ENCODE data around the gene C1orf105. TPM values are rescaled to one million over a fixed set of nuclear protein-coding genes. Genes with fewer than 3 reads are reported as not detected.
A peak's percentile ranks its signal among the peaks of the same experiment; 100 is the strongest.

Gene C1orf105
- total and polyA plus RNA-seq, 2 of the 13 experiments (the other 11 are each of a cell fraction or from before 2014, with no cell fraction given) = 0.15 to 0.45 TPM

GRCh38 chr1:172467446-172467845 lies 47.0 kb downstream of the C1orf105 start (continued):
- peak; percentile 92 for TF ChIP-seq ZBTB26 (CRISPR knock-in tag; IDR thresholded peaks at IDR 0.05; ENCODE audit: borderline replicate concordance)
- TF ChIP-seq ZNF550 (CRISPR knock-in tag; IDR thresholded peaks at IDR 0.05; ENCODE audit: borderline replicate concordance) = no peak
- peak; percentile 98 for TF ChIP-seq ZNF644 (CRISPR knock-in tag; IDR thresholded peaks at IDR 0.05; ENCODE audit: low read depth)
- TF ChIP-seq ARID3A (IDR thresholded peaks at IDR 0.05; ENCODE audit: low read depth, low read length) = peak; percentile 65
- peak; percentile 7 to 51; a peak in 2 of 4 replicates for TF ChIP-seq EP300 (IDR thresholded peaks at IDR 0.05; ENCODE audit: low read depth in 2 of 2, low read length in 2 of 2)
- 0 out of 2 replicates have a peak, but pooled peaks have one; percentile 21 for TF ChIP-seq EP300 (CRISPR knock-in tag; IDR thresholded peaks at IDR 0.05; ENCODE audit: borderline replicate concordance)
- TF ChIP-seq ZNF24 (IDR thresholded peaks at IDR 0.05) = 0 out of 2 replicates have a peak, but pooled peaks have one; percentile 11
- no peak for TF ChIP-seq GRHL1 (CRISPR knock-in tag; conservative IDR thresholded peaks at IDR 0.05)
- no peak for TF ChIP-seq BORCS8-MEF2B (CRISPR knock-in tag; IDR thresholded peaks at IDR 0.05)
- TF ChIP-seq EZH2 (conservative IDR thresholded peaks at IDR 0.05; ENCODE audit: low read depth, low read length) = no peak
- peak; percentile 89 for TF ChIP-seq FOSL2 (CRISPR knock-in tag; IDR thresholded peaks at IDR 0.05)
- 0 out of 2 replicates have a peak, but pooled peaks have one; percentile 29 for TF ChIP-seq BCL6 (CRISPR knock-in tag; IDR thresholded peaks at IDR 0.05)
- peak; percentile 13; the same call in 1 of the 2 replicates for TF ChIP-seq SOX5 (CRISPR knock-in tag; IDR thresholded peaks at IDR 0.05; ENCODE audit: borderline replicate concordance)
- TF ChIP-seq RARA (CRISPR knock-in tag; IDR thresholded peaks at IDR 0.05) = peak; percentile 54
- TF ChIP-seq CSRNP2 (CRISPR knock-in tag; conservative IDR thresholded peaks at IDR 0.05; ENCODE audit: low read depth) = no peak
- no peak for TF ChIP-seq ZNF598 (CRISPR knock-in tag; IDR thresholded peaks at IDR 0.05; ENCODE audit: borderline replicate concordance)
- TF ChIP-seq PAXIP1 (CRISPR knock-in tag; conservative IDR thresholded peaks at IDR 0.05) = peak; percentile 60

Data from HepG2 (cell line).